ENCODE data around the gene RNASEH2A.

Gene RNASEH2A

DNA sequence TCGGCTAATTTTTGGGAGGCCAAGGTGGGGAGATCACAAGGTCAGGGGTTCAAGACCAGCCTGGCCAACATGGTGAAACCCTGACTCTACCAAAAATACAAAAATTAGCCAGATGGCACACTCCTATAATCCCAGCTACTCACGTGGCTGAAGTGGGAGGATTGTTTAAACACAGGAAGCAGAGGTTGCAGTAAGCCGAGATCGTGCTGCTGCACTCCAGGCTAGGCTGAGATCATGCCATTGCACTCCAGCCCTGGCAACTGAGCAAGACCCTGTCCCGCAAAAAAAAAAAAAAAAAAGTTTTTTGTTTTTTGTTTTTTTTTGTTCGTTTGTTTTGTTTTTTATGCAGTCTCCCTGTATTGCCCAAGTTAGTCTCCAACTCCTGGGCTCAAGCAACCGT is 53.2 kb downstream of the RNASEH2A start:
- no peaks in the 10 kb centered on the region for H3K4me1 ChIP-seq (ENCODE audit: control insufficient read depth in 1 of 2, insufficient read depth in 2 of 2, low read length in 2 of 2)
- no peak overlapping the region for H3K4me3 ChIP-seq (ENCODE audit: low read depth in 1 of 2, low read length in 2 of 2)
- H3K27me3 ChIP-seq (ENCODE audit: control insufficient read depth in 1 of 2, insufficient read depth in 2 of 2, low read length in 2 of 2), result no peaks in the 10 kb centered on the region
- H3K9me3 ChIP-seq (ENCODE audit: control insufficient read depth in 1 of 2, low read length in 2 of 2), result no peaks in the 10 kb centered on the region
- no peak overlapping the region for H3K9ac ChIP-seq (ENCODE audit: low read depth in 1 of 2, low read length in 2 of 2)
- H3K27ac ChIP-seq (ENCODE audit: low read depth, low read length), result no peak overlapping the region
- no peaks in the 10 kb centered on the region for H3K36me3 ChIP-seq (ENCODE audit: control insufficient read depth in 1 of 2, insufficient read depth in 2 of 2, low read length in 2 of 2)

Measured in duodenal mucosa (tissue), 2 donors.